Measurements from ENCODE around the gene NMT1. TPM values are rescaled to one million over a fixed set of nuclear protein-coding genes. Genes with fewer than 3 reads are reported as not detected.

The NMT1 gene
- total RNA-seq, 4 donors from 2014 or later, result 16.1 to 83.8 (median 43.4) TPM

DNA sequence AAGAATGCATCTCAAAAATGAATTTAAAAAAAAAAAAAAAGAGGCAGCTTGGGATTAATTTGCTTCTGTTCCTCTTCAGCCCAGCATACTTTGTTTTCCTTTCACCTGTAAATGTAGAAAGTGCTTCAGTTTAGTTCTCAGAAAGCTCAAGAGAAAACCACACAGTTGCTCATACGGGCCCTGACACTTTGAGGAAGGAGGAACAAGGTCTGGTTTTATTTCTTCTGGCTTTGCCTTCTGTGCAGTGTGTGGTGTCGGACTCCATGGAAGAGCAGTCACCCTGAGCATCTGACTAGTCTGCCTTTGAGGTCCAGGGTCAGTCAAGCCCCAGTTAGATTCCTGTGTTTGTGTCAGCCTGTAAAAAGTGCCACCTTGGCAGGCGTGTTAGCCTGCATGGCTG lies 27.6 kb downstream of the NMT1 start:
- 78% methylated on average over 1 to 3 of the region's 3 CpGs for WGBS, 2 donors (ENCODE audit: low coverage in 1 of 2)
- in situ Hi-C loops (cut with MboI; ENCODE audit: low pct_ligation_motif_present in 1 of 4, low pct_unique_long_range_greater_than_20kb in 1 of 4, low sequenced_read_pairs in 3 of 4) (no loop called here), intact Hi-C loops (cut with DNase I; ENCODE audit: low total_unique reads) (no loop called here)
- DNase-seq, result no peak
- Histone ChIP-seq H3K27ac (no peak overlapping the region), H3K9me3 (no peaks in the 10 kb centered on the region), H3K27me3 (no peaks in the 10 kb centered on the region), H3K4me3 (no peak overlapping the region), H3K4me1 (peaks cover 15 to 39% (median 20%) of the 10 kb centered on the region in 4 donors), H3K36me3 (peaks cover 0 to 58% (median 18%) of the 10 kb centered on the region in 4 donors)
- TF ChIP-seq, protein P1, sequence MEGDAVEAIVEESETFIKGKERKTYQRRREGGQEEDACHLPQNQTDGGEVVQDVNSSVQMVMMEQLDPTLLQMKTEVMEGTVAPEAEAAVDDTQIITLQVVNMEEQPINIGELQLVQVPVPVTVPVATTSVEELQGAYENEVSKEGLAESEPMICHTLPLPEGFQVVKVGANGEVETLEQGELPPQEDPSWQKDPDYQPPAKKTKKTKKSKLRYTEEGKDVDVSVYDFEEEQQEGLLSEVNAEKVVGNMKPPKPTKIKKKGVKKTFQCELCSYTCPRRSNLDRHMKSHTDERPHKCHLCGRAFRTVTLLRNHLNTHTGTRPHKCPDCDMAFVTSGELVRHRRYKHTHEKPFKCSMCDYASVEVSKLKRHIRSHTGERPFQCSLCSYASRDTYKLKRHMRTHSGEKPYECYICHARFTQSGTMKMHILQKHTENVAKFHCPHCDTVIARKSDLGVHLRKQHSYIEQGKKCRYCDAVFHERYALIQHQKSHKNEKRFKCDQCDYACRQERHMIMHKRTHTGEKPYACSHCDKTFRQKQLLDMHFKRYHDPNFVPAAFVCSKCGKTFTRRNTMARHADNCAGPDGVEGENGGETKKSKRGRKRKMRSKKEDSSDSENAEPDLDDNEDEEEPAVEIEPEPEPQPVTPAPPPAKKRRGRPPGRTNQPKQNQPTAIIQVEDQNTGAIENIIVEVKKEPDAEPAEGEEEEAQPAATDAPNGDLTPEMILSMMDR (IDR thresholded peaks at IDR 0.05), result no peak
- TF ChIP-seq EP300 (IDR thresholded peaks at IDR 0.05; ENCODE audit: low read depth), result no peak
- no peak for TF ChIP-seq POLR2AphosphoS5 (IDR thresholded peaks at IDR 0.05)
- TF ChIP-seq POLR2A (IDR thresholded peaks at IDR 0.05), result no peak

DNA sequence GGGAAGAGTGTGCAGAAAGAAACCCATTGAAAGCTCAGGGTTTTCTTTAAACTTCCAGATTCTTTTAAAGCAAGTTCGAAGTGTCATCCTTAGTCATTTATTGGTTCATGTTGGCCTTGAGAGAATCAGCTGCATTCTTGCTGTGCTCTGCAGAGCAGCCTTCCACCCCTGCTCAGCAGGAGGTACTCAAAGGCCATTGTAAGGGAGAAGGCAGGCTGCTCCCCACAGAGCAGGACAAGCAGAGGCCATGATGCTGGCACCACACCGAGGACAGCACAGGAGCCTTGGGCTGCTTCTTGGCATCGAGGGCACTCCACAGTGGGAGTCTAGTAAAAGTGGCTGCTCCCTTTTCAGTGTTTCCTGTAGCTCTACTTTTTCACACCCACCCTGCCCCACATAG lies 29.6 kb downstream of the NMT1 start:
- intact Hi-C loops (cut with DNase I; ENCODE audit: low total_unique reads) (no loop called here), in situ Hi-C loops (cut with MboI; ENCODE audit: low pct_ligation_motif_present in 1 of 4, low pct_unique_long_range_greater_than_20kb in 1 of 4, low sequenced_read_pairs in 3 of 4) (loop anchor here in 1 of 4 donors (10.0 kb wide), 1 partner anchor 176 kb away; the partner anchor contains the start of gene GFAP)
- Histone ChIP-seq H3K27ac (peak overlapping the region in 1 of 4 donors; percentile 93), H3K36me3 (peaks cover 0 to 45% (median 19%) of the 10 kb centered on the region in 4 donors), H3K9me3 (no peaks in the 10 kb centered on the region), H3K4me1 (peaks cover 20 to 44% (median 25%) of the 10 kb centered on the region in 4 donors), H3K27me3 (no peaks in the 10 kb centered on the region), H3K4me3 (no peak overlapping the region)
- TF ChIP-seq EP300 (IDR thresholded peaks at IDR 0.05; ENCODE audit: low read depth), result no peak
- no peak for TF ChIP-seq POLR2A (IDR thresholded peaks at IDR 0.05)
- TF ChIP-seq POLR2AphosphoS5 (IDR thresholded peaks at IDR 0.05), result no peak
- TF ChIP-seq, protein P1 (IDR thresholded peaks at IDR 0.05), result no peak
- DNase-seq, result no peak
- 95 to 100% methylated on average over 1 to 3 of the region's 3 CpGs for WGBS, 2 donors (ENCODE audit: low coverage in 1 of 2)

DNA sequence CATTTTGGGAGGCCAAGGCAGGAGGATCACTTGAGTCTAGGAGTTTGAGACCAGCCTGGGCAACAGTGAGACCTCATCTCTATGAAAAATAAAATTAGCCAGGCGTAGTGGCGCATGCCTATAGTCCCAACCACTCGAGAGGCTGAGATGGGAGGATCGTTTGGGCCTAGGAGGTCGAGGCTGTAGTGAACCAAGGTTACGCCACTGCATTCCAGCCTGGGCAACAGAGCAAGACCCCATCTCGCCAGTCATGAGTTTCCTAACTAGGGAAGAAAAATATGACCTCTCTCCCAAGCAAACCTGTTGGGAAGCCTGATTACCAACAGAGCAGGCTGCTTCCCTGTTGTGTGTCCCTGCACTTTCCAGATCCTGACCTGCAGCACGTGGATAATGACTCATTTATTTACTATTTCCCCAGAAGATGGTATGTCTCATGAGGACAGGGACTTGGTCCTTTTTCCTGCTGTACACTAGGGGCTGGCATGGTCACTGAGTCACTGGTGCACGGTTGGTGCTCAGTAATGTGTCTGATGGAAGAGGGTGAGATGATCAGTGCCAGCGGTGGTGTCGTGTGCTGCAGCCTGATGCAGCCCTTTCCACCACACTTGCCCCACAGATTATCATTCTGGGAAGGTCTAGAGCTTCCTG lies 30.8 kb downstream of the NMT1 start:
- Histone ChIP-seq H3K36me3 (peaks cover 0 to 43% (median 21%) of the 10 kb centered on the region in 4 donors), H3K27ac (peak overlapping the region; percentile 79 to 93 (median 86)), H3K4me3 (no peak overlapping the region), H3K27me3 (no peaks in the 10 kb centered on the region), H3K4me1 (peaks cover 20 to 41% (median 24%) of the 10 kb centered on the region in 4 donors), H3K9me3 (no peaks in the 10 kb centered on the region)
- no peak for DNase-seq
- in situ Hi-C loops (cut with MboI; ENCODE audit: low pct_ligation_motif_present in 1 of 4, low pct_unique_long_range_greater_than_20kb in 1 of 4, low sequenced_read_pairs in 3 of 4) (loop anchor here in 1 of 4 donors (10.0 kb wide), 1 partner anchor 177 kb away; the partner anchor contains the start of gene GFAP), intact Hi-C loops (cut with DNase I; ENCODE audit: low total_unique reads) (no loop called here)
- TF ChIP-seq EP300 (IDR thresholded peaks at IDR 0.05; ENCODE audit: low read depth), result no peak
- no peak for TF ChIP-seq POLR2A (IDR thresholded peaks at IDR 0.05)
- TF ChIP-seq POLR2AphosphoS5 (IDR thresholded peaks at IDR 0.05), result no peak
- TF ChIP-seq, protein P1 (IDR thresholded peaks at IDR 0.05), result no peak
- 78 to 96% methylated on average over 5 to 11 of the region's 11 CpGs for WGBS, 2 donors (ENCODE audit: low coverage in 1 of 2)

DNA sequence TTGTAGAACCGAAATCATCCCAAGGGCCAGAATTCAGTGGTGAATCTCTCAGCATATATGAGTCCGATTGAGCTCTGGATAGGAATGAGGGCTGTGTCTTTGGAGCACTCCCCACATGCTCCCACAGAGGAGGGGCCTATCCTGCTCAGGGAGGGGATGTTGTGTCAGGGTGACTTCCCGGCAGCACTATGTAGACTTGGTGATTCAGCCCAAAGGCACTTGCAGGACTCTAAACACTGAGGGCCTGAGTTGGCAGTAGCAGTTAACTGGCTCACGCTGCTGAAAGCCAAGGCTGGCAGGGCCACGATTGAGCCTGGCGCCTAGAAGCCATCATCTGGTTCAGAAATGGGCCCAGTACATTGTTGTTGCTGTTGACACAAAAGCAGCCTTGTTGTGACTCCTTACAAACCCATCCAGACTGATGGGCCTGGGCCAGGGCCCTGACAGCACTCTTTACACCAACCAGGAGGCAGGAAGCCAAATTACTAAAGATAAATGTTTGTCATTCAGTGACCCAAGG lies 31.9 kb downstream of the NMT1 start:
- no peaks in the 10 kb centered on the region for H3K9me3 ChIP-seq
- H3K27me3 ChIP-seq, result no peaks in the 10 kb centered on the region
- intact Hi-C loops (cut with DNase I; ENCODE audit: low total_unique reads) (no loop called here), in situ Hi-C loops (cut with MboI; ENCODE audit: low pct_ligation_motif_present in 1 of 4, low pct_unique_long_range_greater_than_20kb in 1 of 4, low sequenced_read_pairs in 3 of 4) (loop anchor here in 1 of 4 donors (10.0 kb wide), 1 partner anchor 178 kb away; the partner anchor contains the start of gene GFAP)
- peak; percentile 64 for DNase-seq
- WGBS, 2 donors (ENCODE audit: low coverage in 1 of 2), result 59% methylated on average over 6 of the region's 6 CpGs; no CpG with 5 or more reads in 1 of the 2 donors
- H3K4me3 ChIP-seq, result no peak overlapping the region
- TF ChIP-seq POLR2AphosphoS5 (IDR thresholded peaks at IDR 0.05), result peak; percentile 68 to 81 (median 79)
- no peak for TF ChIP-seq EP300 (IDR thresholded peaks at IDR 0.05; ENCODE audit: low read depth)
- peaks cover 11 to 30% (median 21%) of the 10 kb centered on the region in 4 donors for H3K4me1 ChIP-seq
- peaks cover 0 to 52% (median 22%) of the 10 kb centered on the region in 4 donors for H3K36me3 ChIP-seq
- peak overlapping the region; percentile 79 to 93 (median 86) for H3K27ac ChIP-seq
